Panc1 (cell line): ENCODE results near the gene SCN8A.

ENCODE experiments used
- CTCF ChIP-seq: fragments of 450-650 bp; IDR thresholded peaks from 2 replicates; pipeline ENCODE4 v1.5.1; 2017; ENCODE audit warnings: mild to moderate bottlenecking
- SIN3A ChIP-seq: IDR thresholded peaks from 2 replicates; pipeline ENCODE4 v1.6.1; 2012; ENCODE audit warnings: low read depth, mild to moderate bottlenecking, low read length, moderate library complexity, borderline replicate concordance; ENCODE audit not compliant: insufficient read depth
- TCF7L2 ChIP-seq: IDR thresholded peaks from 2 replicates; pipeline ENCODE4 v1.6.1; 2011; ENCODE audit warnings: mild to moderate bottlenecking, low read depth, low read length, inconsistent platforms

- TF ChIP-seq CTCF (no peak), SIN3A (no peak), TCF7L2 (no peak)
Observed at GRCh38 chr12:51759695-51760094, 168.7 kb downstream of the SCN8A start.
